Breast epithelium (tissue), 3 donors: Measurements from ENCODE around the gene NOB1.

Experiments
- CTCF ChIP-seq, 3 donors: fragments of 450-650 bp; IDR thresholded peaks; one replicate each; pipeline ENCODE4 v1.5.1; 2016 to 2017; ENCODE audit warnings: antibody characterized with exemption in 3 of 3, mild to moderate bottlenecking in 3 of 3, moderate library complexity in 3 of 3
- POLR2A ChIP-seq: fragments of 450-650 bp; IDR thresholded peaks from one replicate; pipeline ENCODE4 v1.6.1; 2016; ENCODE audit warnings: antibody characterized with exemption, mild to moderate bottlenecking, moderate library complexity
- POLR2AphosphoS5 ChIP-seq, 3 donors: sonication (generic); formaldehyde crosslinking; IDR thresholded peaks; one replicate each; pipeline ENCODE4 v1.6.1; 2017; ENCODE audit warnings: antibody characterized with exemption in 3 of 3

- TF ChIP-seq CTCF (IDR thresholded peaks at IDR 0.05) (no peak), POLR2A (no peak), POLR2AphosphoS5 (IDR thresholded peaks at IDR 0.05) (no peak)
Observed at GRCh38 chr16:69794486-69794885, 39.8 kb upstream of the NOB1 start.
